ENCODE results near the gene EYA2.

DNA sequence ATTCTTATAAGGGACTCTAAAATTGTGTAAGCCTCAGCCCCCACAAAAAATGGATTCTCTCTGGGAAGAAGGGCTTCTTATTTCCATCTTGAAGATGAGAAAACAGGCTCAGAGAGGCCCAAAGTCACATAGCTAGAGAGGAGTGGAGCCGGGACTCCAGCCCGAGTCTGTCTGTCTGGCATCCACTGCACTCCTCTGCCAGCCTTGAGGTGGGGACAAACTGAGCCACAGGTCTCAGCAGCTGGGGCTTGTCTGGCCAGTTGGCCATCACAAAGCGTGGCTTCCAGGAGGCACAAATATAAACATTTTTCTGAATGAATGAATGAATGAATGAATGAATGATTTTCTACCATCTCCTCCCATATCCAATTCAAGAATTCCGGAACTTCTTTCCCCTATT lies 42.9 kb upstream of the EYA2 start:
- no peak for TF ChIP-seq TAF1 (IDR thresholded peaks at IDR 0.05; ENCODE audit: borderline replicate concordance, low read depth, low read length)
- TF ChIP-seq POLR2A (IDR thresholded peaks at IDR 0.05; ENCODE audit: low read depth, low read length) = no peak
- TF ChIP-seq POLR2AphosphoS5 (IDR thresholded peaks at IDR 0.05; ENCODE audit: low read depth, low read length) = no peak
